SK-N-SH treated with all-trans-retinoic acid at 6 μM for 48 hours (cell line): ENCODE data around the gene SLC22A2.

Experiments
- ATAC-seq: fragments of 200-7000 bp; cut with Tn5 transposase; 3 replicates; pipeline ENCODE4 v1.9.1; 2020; ENCODE audit warnings: mild to moderate bottlenecking, moderate library complexity
- ARNTL ChIP-seq: fragments of 450-650 bp; formaldehyde crosslinking; IDR thresholded peaks from 2 replicates; pipeline ENCODE4 v1.5.0; 2020; ENCODE audit warnings: low read depth, mild to moderate bottlenecking, moderate library complexity, borderline replicate concordance
- BACH2 ChIP-seq: fragments of 250-450 bp; sonication (Bioruptor Pico); IDR thresholded peaks from 2 replicates; pipeline ENCODE4 v1.9.0; 2021; ENCODE audit warnings: mild to moderate bottlenecking, borderline replicate concordance
- CREB5 ChIP-seq: fragments of 250-450 bp; sonication (Bioruptor Pico); IDR thresholded peaks from 2 replicates; pipeline ENCODE4 v1.5.1; 2020; ENCODE audit warnings: low read depth, mild to moderate bottlenecking, moderate library complexity
- CSDC2 ChIP-seq: fragments of 250-450 bp; sonication (Bioruptor Pico); IDR thresholded peaks from 2 replicates; pipeline ENCODE4 v1.5.0; 2020; ENCODE audit warnings: mild to moderate bottlenecking, moderate library complexity
- CSRNP3 ChIP-seq: fragments of 250-450 bp; sonication (Bioruptor Pico); IDR thresholded peaks from 2 replicates; pipeline ENCODE4 v1.5.1; 2021; ENCODE audit warnings: mild to moderate bottlenecking, moderate library complexity
- ESRRG ChIP-seq: fragments of 250-450 bp; sonication (Bioruptor Pico); IDR thresholded peaks from 2 replicates; pipeline ENCODE4 v1.6.1; 2021; ENCODE audit warnings: mild to moderate bottlenecking
- GLIS3 ChIP-seq: fragments of 250-450 bp; sonication (Bioruptor Pico); IDR thresholded peaks from 2 replicates; pipeline ENCODE4 v1.5.0; 2020; ENCODE audit warnings: mild to moderate bottlenecking, moderate library complexity
- ISL1 ChIP-seq: fragments of 250-450 bp; sonication (Bioruptor Pico); IDR thresholded peaks from 2 replicates; pipeline ENCODE4 v2.1.2; 2022; ENCODE audit warnings: mild to moderate bottlenecking, moderate library complexity
- OSR1 ChIP-seq: fragments of 250-450 bp; sonication (Bioruptor Pico); IDR thresholded peaks from 2 replicates; pipeline ENCODE4 v1.8.0; 2022; ENCODE audit warnings: moderate library complexity, mild to moderate bottlenecking, inconsistent platforms
- PATZ1 ChIP-seq: fragments of 250-450 bp; sonication (Bioruptor Pico); IDR thresholded peaks from 2 replicates; pipeline ENCODE4 v1.8.0; 2020; ENCODE audit warnings: mild to moderate bottlenecking, moderate library complexity, borderline replicate concordance
- POU6F1 ChIP-seq: fragments of 250-450 bp; sonication (Bioruptor Pico); IDR thresholded peaks from 2 replicates; pipeline ENCODE4 v1.8.0; 2021; ENCODE audit warnings: low read depth, mild to moderate bottlenecking, moderate library complexity, borderline replicate concordance
- SNAI2 ChIP-seq: fragments of 250-450 bp; sonication (Bioruptor Pico); IDR thresholded peaks from 2 replicates; pipeline ENCODE4 v1.5.0; 2020; ENCODE audit warnings: mild to moderate bottlenecking, moderate library complexity
- TCF4 ChIP-seq: fragments of 250-450 bp; sonication (Bioruptor Pico); IDR thresholded peaks from 2 replicates; pipeline ENCODE4 v1.8.0; 2021; ENCODE audit warnings: mild to moderate bottlenecking, moderate library complexity, borderline replicate concordance
- TSHZ2 ChIP-seq: fragments of 250-450 bp; sonication (Bioruptor Pico); IDR thresholded peaks from 2 replicates; pipeline ENCODE4 v1.5.0; 2020; ENCODE audit warnings: mild to moderate bottlenecking, moderate library complexity
- ZFP3 ChIP-seq: fragments of 250-450 bp; sonication (Bioruptor Pico); IDR thresholded peaks from 2 replicates; pipeline ENCODE4 v1.5.0; 2020; ENCODE audit warnings: mild to moderate bottlenecking, moderate library complexity
- ZFP30 ChIP-seq: fragments of 450-650 bp; formaldehyde crosslinking; IDR thresholded peaks from 2 replicates; pipeline ENCODE4 v1.5.0; 2022; ENCODE audit warnings: mild to moderate bottlenecking, moderate library complexity
- ZNF565 ChIP-seq: fragments of 450-650 bp; formaldehyde crosslinking; conservative IDR thresholded peaks from 2 replicates; pipeline ENCODE4 v1.5.0; 2020; ENCODE audit warnings: low read depth, mild to moderate bottlenecking, moderate library complexity
- ZNF70 ChIP-seq: fragments of 450-650 bp; formaldehyde crosslinking; IDR thresholded peaks from 2 replicates; pipeline ENCODE4 v1.5.0; 2020; ENCODE audit warnings: mild to moderate bottlenecking, moderate library complexity

Gene SLC22A2

GRCh38 chr6:160259143-160259425, 463 bp upstream of the SLC22A2 start:
- TF ChIP-seq TCF4 (no peak), CSRNP3 (CRISPR knock-in tag) (no peak), ARNTL (no peak), GLIS3 (CRISPR knock-in tag) (no peak), TSHZ2 (CRISPR knock-in tag) (no peak), BACH2 (CRISPR knock-in tag) (no peak), ZFP30 (no peak), ZNF70 (CRISPR knock-in tag) (no peak), CSDC2 (CRISPR knock-in tag) (no peak), ZFP3 (CRISPR knock-in tag) (no peak), ESRRG (CRISPR knock-in tag) (no peak), PATZ1 (no peak), SNAI2 (CRISPR knock-in tag) (no peak), ISL1 (no peak), ZNF565 (CRISPR knock-in tag) (no peak), POU6F1 (CRISPR knock-in tag) (no peak)
- no peak for ATAC-seq

- TF ChIP-seq ESRRG (CRISPR knock-in tag) (no peak), CREB5 (CRISPR knock-in tag) (no peak)
- no peak for ATAC-seq
Measured at GRCh38 chr6:160256445-160256844, 2.2 kb downstream of the SLC22A2 start.

GRCh38 chr6:160254467-160255312, 3.9 kb downstream of the SLC22A2 start:
- ATAC-seq: no peak
- TF ChIP-seq OSR1 (CRISPR knock-in tag): no peak
- no peak for TF ChIP-seq PATZ1
- no peak for TF ChIP-seq SNAI2 (CRISPR knock-in tag)
- TF ChIP-seq TSHZ2 (CRISPR knock-in tag): no peak
- no peak for TF ChIP-seq ZNF565 (CRISPR knock-in tag)
- TF ChIP-seq POU6F1 (CRISPR knock-in tag): no peak
- TF ChIP-seq ESRRG (CRISPR knock-in tag): no peak
- TF ChIP-seq ZFP3 (CRISPR knock-in tag): no peak
- no peak for TF ChIP-seq ZFP30
- no peak for TF ChIP-seq GLIS3 (CRISPR knock-in tag)
- TF ChIP-seq CSRNP3 (CRISPR knock-in tag): no peak
- TF ChIP-seq TCF4: no peak
